Measurements from ENCODE around the gene NOL6.
"Not testable (repeated sequence)": the region's sequence is repeated elsewhere in the genome, so short reads cannot be mapped to it uniquely, and the experiment has no call there.

NOL6 gene

DNA sequence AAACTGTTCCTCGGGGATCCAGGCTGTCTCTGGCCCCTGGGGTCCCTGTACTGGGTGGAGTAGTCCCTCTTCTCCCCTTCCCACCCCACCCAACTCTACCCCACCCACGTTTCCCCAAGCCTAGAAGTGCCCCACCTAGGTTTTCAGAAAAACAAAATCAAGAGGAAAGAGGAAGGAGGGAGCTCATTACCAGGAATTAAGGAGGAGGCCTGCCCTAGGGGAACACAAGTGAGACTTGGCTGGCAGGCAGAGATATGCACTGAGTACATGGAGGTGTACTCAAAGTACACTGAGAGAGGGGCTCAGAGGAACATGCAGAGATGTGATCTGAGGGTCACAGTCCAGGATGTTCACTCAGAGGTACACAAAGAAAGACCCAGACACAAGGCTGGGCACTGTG, 36.5 kb downstream of the NOL6 start:
- in situ Hi-C loops (cut with HindIII; ENCODE audit: low sequenced_read_pairs) = no loop called here

DNA sequence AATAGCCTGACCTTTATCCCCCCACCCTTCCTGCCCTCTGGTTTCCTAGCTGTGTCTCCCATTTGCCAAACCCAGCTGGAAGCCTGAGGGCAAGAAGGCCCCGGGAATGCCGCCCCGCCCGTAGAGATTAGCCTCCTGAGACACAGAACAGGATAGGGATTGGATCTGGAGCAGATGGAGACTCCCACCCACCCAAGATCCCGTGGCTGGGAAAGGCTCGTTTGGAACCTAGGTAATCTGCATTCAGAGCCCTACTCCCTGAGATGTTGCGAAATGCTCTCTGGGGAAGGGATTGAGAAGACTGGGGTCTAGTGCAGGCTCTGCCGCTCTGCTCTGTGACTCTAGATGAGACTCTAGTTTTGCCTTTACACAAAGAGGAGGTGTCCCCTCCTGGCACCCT, 37.3 kb downstream of the NOL6 start:
- in situ Hi-C loops (cut with HindIII; ENCODE audit: low sequenced_read_pairs) = no loop called here

DNA sequence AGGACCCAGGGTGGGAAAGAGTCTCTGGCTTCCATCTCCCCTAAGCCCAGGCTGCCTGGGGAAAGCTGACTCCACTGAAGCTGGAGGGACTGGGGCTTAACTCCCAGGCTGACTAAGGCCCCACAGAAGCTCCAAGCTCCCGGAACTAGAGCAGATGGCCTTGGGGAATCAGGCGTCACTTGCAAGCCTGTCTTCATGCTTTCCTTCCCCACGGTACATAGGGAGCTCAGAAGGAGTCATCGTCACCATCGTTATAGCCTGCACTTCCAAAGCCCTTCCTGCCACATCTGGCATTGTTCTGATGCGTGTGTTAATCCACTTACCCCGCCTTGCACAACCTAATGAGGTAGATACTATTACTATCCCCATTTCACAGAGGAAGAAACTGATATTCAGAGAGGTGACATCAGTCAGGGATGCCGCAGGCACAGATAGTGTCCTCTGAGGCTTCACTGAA, 37.9 kb downstream of the NOL6 start:
- in situ Hi-C loops (cut with HindIII; ENCODE audit: low sequenced_read_pairs) = no loop called here

DNA sequence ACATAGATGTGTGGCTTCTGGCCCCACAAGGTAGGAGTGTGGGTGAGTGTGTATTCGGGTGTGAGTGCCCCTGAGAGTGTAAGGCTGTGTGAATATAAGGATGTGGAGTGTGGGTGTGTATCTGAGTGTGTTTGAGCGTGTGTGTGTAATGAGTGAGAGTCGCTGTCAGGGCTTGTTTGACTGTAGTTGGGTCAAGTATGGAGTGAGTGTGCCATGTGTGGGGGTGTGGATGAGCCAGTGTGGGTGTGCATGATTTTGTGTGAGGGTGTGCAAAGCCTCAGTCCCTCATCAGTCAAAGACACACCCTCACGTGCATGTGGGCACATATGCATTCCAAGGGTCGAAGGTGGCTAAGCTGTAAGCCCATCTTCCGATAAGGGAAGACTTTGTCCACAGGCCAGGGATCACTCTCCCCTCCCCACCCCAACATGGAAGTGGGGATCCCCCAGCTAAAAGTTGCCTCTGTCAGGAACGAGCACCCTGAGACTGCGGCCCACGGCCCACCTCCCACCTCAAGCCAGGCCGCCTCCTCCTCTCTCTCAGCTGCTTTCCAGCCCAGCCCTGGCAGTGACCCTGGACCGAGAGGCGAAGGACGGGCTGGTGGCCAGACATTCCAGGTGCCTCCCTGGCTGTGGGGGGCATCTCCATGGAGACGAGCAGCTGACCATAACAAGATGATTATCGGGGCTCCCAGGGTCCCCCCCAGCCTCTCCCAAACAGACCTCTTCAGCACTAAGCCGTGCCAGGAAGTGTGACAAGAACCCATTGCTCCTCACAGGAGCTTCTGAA, 39.2 kb downstream of the NOL6 start:
- in situ Hi-C loops (cut with HindIII; ENCODE audit: low sequenced_read_pairs) = no loop called here

DNA sequence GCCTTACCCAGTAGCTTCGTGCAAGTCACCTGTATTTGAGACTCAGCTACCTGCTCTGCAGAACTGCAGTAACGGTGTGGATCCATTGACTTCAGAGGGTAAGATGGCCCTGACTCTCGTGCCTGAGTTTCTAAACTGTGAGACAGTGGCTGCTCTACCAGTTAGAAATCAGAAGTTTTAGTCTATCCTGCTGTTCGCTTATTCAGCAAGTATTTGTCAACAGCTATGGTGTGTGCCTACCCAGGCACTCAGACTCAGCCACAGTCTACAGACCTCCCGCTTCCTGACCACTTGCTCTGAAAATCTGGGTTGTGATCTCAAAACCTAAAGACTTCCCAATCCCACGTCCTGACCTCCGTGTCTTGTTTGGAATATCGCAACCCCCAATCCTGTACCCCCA, 39.9 kb downstream of the NOL6 start:
- in situ Hi-C loops (cut with HindIII; ENCODE audit: low sequenced_read_pairs) = no loop called here

DNA sequence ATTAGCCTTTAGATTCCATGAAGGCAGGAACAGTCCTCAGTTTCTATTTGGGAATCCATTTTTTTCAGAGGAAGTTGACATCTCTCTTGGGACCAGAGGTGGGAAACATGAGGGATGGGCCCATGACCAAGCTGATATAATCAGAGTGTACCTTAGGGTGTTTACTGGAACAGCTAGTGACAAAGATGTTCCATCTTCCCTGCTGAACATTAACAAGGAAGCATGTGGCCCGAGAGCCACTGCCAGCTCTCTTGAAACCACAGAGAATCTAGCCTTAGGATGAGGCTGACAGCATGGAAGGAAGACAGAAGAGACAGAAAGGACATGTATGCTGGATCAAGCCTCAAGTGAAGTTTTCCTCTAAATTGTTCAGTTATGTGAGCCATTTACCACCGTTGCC, 42.3 kb downstream of the NOL6 start:
- in situ Hi-C loops (cut with HindIII; ENCODE audit: low sequenced_read_pairs) = no loop called here

DNA sequence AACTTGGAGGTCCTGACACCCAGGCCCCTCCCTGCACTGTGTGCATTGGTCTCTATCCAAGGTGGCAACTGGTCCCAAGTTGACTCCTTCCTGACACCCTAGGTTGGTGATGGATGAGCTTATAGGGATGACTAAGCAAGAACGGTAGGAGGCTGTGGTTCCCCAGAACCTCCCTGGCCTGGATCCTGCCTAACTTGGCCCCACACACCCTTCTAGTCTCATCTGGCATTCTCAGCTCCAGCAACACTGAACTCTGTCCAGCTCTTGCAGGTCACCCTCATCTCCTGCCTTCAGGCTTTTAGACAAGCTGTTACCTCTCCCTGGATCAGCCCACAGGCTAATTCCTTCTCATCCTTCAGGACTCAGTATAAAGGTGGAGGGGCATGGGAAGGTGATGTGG, 42.8 kb downstream of the NOL6 start:
- in situ Hi-C loops (cut with HindIII; ENCODE audit: low sequenced_read_pairs) = no loop called here

DNA sequence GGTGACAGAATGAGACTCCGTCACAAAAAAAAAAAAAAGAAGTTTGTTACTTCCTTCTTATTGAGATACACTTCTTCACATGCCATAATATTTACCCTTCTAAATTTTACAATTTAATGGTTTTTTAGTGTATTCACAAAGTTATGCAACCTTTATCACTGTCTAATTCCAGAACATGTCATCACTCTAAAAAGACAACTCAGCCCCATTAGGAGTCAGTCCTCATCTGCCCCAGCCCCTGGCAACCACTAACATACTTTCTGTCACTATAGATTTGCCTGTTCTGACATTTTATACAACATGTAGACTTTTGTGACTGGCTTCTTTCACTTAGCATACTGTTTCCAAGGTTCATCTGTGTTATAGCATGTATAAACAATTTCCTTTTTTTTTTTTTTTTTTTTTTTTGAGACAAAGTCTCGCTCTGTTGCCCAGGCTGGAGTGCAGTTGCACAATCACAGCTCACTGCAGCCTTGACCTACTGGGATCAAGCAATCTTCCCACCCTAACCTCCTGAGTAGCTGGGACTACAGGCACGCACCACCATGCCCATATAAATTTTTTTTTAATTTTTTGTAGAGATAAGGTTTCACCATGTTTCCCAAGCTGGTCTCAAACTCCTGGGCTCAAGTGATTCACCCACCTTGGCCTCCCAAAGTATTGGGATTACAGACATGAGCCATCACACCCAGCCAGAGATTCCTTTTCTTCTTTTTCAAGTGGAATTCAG, 44.3 kb downstream of the NOL6 start:
- in situ Hi-C loops (cut with HindIII; ENCODE audit: low sequenced_read_pairs) = no loop called here

DNA sequence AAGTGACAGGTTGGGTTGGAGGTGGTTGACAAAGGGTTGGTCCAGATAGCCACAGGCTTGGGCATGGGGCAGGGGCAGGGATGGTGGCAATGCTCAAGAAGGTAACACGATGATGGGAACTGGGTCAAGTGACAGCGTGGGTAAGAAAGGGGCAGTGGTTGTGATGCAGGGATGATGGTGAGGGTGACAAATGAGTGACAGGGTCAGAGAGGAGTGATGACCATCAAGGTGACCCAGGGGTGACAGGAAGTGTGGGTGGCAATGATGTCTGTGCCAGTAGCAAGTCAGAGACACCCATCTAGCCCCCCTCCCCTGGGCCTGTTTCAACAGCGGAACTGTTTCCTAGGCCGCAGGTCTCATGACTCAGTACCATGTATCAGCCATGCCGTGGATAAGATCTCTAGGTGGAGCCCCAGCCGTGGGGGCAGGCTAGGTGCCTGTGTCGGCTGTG, 46.9 kb downstream of the NOL6 start:
- in situ Hi-C loops (cut with HindIII; ENCODE audit: low sequenced_read_pairs) = no loop called here

DNA sequence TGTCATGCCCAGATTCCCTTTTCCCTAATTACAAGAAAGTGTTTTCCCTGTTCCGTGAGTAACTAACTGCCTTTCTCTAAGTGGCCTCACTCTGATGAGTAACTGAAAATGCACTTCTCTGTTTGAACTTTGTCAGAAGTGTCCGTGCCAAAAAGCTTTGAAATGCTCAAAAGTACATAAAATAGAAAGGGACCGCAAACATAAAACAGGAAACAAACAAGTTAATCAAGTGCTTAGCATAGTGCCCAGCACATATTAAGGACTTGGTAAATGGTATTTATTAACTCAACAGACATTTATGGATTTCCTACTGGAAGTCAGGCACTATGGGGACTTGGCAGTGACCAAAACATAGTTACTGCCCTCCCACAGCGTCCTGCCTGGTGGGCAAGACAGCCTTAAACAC, 48.6 kb downstream of the NOL6 start:
- in situ Hi-C loops (cut with HindIII; ENCODE audit: low sequenced_read_pairs) = no loop called here

DNA sequence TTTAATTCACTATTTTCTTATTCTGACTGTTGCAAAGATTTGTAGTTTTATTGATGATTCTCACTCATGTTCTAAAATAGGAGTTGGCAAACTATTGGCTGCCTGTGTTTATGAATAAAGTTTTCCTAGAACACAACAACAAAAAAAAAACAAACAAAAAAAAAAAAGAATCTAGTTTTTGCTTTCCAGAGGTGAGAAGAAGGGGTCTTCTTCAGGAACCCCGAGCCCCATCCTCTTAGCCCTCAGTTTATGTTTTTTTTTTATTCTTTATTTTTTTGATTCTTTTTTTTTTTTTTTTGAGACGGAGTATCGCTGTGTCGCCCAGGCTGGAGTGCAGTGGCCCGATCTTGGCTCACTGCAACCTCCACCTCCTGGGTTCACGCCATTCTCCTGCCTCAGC, 49.2 kb downstream of the NOL6 start:
- in situ Hi-C loops (cut with HindIII; ENCODE audit: low sequenced_read_pairs) = not testable (repeated sequence)

DNA sequence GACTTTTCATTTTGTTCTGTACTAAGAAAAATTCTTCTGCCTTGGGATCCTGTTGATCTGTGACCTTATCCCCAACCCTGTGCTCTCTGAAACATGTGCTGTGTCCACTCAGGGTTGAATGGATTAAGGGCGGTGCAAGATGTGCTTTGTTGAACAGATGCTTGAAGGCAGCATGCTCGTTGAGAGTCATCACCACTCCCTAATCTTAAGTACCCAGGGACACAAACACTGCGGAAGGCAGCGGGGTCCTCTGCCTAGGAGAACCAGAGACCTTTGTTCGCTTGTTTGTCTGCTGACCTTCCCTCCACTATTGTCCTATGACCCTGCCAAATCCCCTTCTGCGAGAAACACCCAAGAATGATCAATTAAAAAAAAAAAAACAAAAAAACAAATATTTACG, 49.7 kb downstream of the NOL6 start:
- in situ Hi-C loops (cut with HindIII; ENCODE audit: low sequenced_read_pairs) = not testable (repeated sequence)

DNA sequence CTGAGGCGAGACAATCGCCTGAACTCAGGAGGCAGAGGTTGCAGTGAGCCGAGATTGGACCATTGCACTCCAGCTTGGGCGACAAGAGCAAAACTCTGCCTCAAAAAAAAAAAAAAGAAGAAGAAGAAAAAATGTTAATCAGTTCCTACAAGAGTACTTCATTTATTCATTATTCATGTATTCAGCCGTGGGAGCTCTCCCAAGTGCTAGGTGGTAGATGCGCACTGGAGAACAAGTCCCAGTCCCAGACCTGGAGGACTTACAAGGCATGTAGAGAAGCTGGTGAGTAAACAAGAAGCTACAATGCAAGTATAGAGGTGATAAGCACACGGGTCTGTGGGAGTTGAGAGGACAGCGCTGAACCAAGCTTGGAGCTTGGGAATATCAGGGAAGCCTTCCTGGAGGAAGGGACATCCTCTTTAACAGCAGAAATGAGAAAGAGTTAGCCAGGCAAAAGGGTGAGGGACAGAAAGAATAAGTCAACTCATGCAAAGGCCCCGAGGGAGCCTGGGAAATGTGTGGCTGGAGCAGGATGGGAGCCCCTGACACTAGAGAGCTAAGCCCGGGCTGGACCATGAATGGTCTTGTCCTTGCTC, 53.9 kb downstream of the NOL6 start:
- in situ Hi-C loops (cut with HindIII; ENCODE audit: low sequenced_read_pairs) = no loop called here

DNA sequence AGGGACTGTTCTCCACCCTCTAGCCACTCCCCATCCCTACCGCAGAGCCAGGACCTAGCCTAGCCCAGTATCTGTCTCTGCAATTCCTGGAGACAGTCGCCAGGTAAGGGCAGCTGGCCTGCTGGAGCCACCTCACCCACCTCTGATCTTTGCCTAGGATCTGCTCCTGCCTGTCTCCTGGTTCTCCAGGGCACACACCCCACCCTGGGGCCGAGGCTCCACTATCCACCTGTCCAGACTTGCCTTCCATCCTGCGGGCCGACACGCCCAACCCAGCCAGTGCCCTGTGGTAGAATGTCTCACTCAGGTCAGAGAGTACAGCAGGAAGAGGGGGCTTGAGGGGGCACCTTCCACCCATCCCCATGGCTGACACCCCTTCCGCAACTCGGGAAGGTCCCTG, 55.6 kb downstream of the NOL6 start:
- in situ Hi-C loops (cut with HindIII; ENCODE audit: low sequenced_read_pairs) = no loop called here

DNA sequence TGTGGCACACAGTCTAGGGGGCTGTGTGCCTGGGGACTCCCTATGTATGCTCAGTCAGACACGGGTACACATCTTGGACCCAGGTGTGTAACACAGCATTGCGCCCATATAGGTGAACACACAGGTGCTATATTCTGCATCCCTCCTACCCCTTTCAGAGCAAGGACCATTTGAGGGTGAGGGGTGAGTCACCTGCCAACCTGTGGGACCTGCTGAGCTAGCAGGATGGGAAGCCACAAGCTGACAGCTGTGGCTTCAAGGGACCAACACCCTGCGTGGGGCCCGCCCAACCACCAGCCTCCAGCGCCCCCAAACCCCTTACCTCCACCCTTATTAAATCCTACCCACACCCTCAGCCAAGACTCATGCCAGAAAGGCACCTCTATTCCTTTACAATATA, 56.7 kb downstream of the NOL6 start:
- in situ Hi-C loops (cut with HindIII; ENCODE audit: low sequenced_read_pairs) = no loop called here

DNA sequence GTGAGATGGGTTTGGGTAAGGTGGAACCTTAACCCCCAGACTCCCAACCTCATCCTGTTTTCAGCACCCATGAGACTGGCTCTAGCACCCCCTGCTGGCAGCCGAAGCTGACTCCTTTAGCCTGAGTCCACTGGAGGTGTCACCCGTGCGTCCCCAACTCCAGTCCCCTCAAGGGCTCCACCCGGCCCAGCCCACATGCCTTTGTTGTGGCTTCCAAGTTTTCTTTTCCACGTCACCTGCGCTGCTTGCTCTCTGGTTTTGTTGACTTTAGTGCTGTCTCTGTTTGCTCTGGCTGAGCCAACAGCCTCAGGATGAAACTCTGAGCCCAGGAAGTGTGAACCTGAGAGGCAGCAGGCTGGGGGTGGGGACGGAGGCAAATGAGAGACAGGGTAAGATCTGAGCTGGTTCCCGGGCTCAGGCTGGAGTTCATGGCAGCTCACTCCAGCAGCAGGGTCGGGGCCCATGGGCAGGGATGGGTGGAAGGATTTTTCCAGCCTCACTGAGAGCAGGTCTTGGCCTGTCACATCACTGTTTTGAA, 58.2 kb downstream of the NOL6 start:
- in situ Hi-C loops (cut with HindIII; ENCODE audit: low sequenced_read_pairs) = no loop called here

DNA sequence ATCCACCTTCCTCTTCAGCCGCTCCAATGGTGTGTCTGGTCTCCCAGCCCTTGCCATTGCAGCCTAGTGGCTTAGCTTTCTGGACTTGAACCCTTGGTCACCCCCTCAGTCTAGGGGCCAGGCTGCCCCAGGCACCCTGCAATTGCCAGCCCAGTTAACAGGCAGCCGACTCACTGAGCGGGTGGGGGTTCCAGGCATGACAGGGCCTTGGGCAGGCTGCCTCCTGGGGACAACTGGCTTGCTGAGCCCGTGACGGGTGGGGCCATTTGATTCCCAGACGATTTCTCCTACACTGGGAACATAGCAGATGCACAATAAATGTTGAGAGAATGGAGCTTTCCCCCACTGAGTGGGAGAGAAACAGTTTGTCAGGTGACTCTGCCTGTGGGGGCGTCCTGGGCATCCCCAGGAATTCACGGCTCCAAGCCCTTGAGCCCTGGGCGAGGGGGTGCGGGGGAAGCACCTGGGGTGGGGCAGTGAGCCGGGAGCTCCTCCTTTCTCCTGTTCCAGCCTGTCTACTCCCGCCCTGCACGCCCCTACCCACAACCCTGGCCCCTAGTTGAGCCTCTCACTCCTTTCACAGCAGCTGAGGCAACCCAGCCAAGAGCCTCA, 58.7 kb downstream of the NOL6 start:
- in situ Hi-C loops (cut with HindIII; ENCODE audit: low sequenced_read_pairs) = no loop called here

DNA sequence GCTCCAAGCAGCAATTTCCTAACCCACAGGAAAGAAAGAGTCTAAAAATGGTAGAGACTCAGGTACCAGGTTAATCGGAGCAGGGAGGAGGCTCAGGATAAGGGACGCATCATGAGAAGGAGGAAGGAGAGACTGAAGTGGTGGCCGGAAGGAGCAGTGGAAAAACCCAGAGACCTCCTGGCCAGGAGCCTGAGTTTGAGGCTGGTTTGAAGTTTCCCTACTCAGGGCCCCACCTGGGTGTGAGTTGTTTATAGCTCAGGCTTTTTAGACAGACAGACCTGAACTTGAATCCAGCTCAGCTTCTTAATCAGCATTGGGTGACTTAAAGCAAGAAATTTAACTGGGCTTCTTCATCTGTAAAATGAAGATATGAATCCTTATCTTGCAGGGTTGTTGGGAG, 59.5 kb downstream of the NOL6 start:
- in situ Hi-C loops (cut with HindIII; ENCODE audit: low sequenced_read_pairs) = no loop called here
